Measurements from ENCODE around the gene PDLIM3.

GRCh38 chr4:185542626-185543315, 7.5 kb upstream of the PDLIM3 start:
- TF ChIP-seq CTCF (conservative IDR thresholded peaks at IDR 0.05) = no peak
- no peak for TF ChIP-seq ZFX (IDR thresholded peaks at IDR 0.05)

Measured in C4-2B (cell line).